Sigmoid colon (tissue), 4 donors: Measurements from ENCODE around the gene ZNF226.
"Not testable (repeated sequence)": the region's sequence is repeated elsewhere in the genome, so short reads cannot be mapped to it uniquely, and the experiment has no call there.

ENCODE experiments used
- EP300 ChIP-seq, 4 donors: sonication (generic); formaldehyde crosslinking; IDR thresholded peaks; one replicate each; pipeline ENCODE4 v1.6.1; 2017; ENCODE audit warnings: antibody characterized with exemption in 4 of 4
- POLR2A ChIP-seq, 2 donors: fragments of 450-650 bp; IDR thresholded peaks; one replicate each; pipeline ENCODE4 v1.6.1; 2016; ENCODE audit warnings: antibody characterized with exemption in 2 of 2, mild to moderate bottlenecking in 2 of 2, moderate library complexity in 2 of 2
- TF ChIP-seq, protein P1 (sequence below), 4 experiments: fragments of 450-650 bp in 3 of 4; fragments of 200-600 bp in 1 of 4; IDR thresholded peaks; one replicate each; pipeline ENCODE4 v1.5.1; 2016 to 2019; ENCODE audit warnings: antibody characterized with exemption in 4 of 4, mild to moderate bottlenecking in 3 of 4, moderate library complexity in 2 of 4

DNA sequence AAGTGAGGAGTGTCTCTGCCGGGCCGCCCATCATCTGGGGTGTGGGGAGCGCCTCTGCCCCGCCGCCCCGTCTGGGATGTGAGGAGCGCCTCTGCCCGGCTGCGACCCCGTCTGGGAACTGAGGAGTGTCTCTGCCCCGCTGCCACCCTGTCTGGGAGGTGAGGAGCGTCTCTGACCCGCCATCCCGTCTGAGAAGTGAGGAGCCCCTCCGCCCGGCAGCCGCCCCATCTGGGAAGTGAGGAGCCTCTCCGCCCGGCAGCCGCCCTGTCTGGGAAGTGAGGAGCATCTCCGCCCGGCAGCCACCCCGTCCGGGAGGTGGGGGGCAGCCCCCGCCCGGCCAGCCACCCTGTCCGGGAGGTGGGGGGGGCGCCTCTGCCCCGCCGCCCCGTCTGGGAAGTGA lies 39.0 kb downstream of the ZNF226 start:
- TF ChIP-seq POLR2A, EP300 (IDR thresholded peaks at IDR 0.05): not testable (repeated sequence)
- TF ChIP-seq, protein P1, sequence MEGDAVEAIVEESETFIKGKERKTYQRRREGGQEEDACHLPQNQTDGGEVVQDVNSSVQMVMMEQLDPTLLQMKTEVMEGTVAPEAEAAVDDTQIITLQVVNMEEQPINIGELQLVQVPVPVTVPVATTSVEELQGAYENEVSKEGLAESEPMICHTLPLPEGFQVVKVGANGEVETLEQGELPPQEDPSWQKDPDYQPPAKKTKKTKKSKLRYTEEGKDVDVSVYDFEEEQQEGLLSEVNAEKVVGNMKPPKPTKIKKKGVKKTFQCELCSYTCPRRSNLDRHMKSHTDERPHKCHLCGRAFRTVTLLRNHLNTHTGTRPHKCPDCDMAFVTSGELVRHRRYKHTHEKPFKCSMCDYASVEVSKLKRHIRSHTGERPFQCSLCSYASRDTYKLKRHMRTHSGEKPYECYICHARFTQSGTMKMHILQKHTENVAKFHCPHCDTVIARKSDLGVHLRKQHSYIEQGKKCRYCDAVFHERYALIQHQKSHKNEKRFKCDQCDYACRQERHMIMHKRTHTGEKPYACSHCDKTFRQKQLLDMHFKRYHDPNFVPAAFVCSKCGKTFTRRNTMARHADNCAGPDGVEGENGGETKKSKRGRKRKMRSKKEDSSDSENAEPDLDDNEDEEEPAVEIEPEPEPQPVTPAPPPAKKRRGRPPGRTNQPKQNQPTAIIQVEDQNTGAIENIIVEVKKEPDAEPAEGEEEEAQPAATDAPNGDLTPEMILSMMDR (IDR thresholded peaks at IDR 0.05), result not testable (repeated sequence)
